Upper lobe of right lung (tissue), 1 donor: ENCODE data around the gene DCAF6. TPM values are rescaled to one million over a fixed set of nuclear protein-coding genes. Genes with fewer than 3 reads are reported as not detected.
"Not testable (repeated sequence)": the region's sequence is repeated elsewhere in the genome, so short reads cannot be mapped to it uniquely, and the experiment has no call there.

ENCODE experiments used
- ATAC-seq: fragments of 200-7000 bp; cut with Tn5 transposase; one replicate; pipeline ENCODE4 v1.9.1; 2020; ENCODE audit warnings: mild to moderate bottlenecking, moderate library complexity
- DNase-seq: peaks from one replicate; pipeline ENCODE4 v3.0.0-alpha.2; 2020
- H3K27ac ChIP-seq: fragments of 200-600 bp; one replicate; pipeline ENCODE4 v1.8.0; 2022
- H3K27me3 ChIP-seq: fragments of 200-600 bp; one replicate; pipeline ENCODE4 v1.8.0; 2022; ENCODE audit warnings: mild to moderate bottlenecking
- H3K36me3 ChIP-seq: fragments of 200-600 bp; one replicate; pipeline ENCODE4 v1.8.0; 2022
- H3K4me1 ChIP-seq: fragments of 200-600 bp; one replicate; pipeline ENCODE4 v1.8.0; 2022
- H3K4me3 ChIP-seq: fragments of 200-600 bp; one replicate; pipeline ENCODE4 v1.8.0; 2022; ENCODE audit warnings: mild to moderate bottlenecking
- H3K9me3 ChIP-seq: fragments of 200-600 bp; one replicate; pipeline ENCODE4 v1.8.0; 2022
- CTCF ChIP-seq: fragments of 200-600 bp; IDR thresholded peaks from one replicate; pipeline ENCODE4 v1.8.0; 2022; ENCODE audit warnings: antibody characterized with exemption
- intact Hi-C: fragments of 100-400 bp; cut with DNase I; formaldehyde crosslinking; loops from one replicate; pipeline ENCODE4 v1.11.0; 2022
- total RNA-seq: library from RNA; stranded (reverse); fragmentation: NEBNext Ultra II Directional; extraction: Animal tissue kit (Norgen Biotek cat#: 25700); gene quantifications from one replicate; pipeline ENCODE4 v1.2.1, GENCODE V29; 2021
- donor health status: DM: no; HTN: yes; CAD: no; lungs with severe emphysema.

DCAF6 gene
- total RNA-seq, 1 donor from 2014 or later, result 49.9 TPM

GRCh38 chr1:167924543-167925231, 11.8 kb upstream of the DCAF6 start:
- no peak for DNase-seq
- no peak for ATAC-seq
- intact Hi-C loops, result no loop called here

GRCh38 chr1:167926486-167926997, 9.9 kb upstream of the DCAF6 start:
- DNase-seq (no peak), ATAC-seq (no peak)
- no peak for TF ChIP-seq CTCF
- no peaks in the 10 kb centered on the region for H3K9me3 ChIP-seq
- no peak overlapping the region for H3K4me3 ChIP-seq
- H3K27ac ChIP-seq, result no peak overlapping the region
- intact Hi-C loops, result no loop called here
- no peaks in the 10 kb centered on the region for H3K4me1 ChIP-seq
- H3K27me3 ChIP-seq, result no peaks in the 10 kb centered on the region
- peaks cover 6% of the 10 kb centered on the region for H3K36me3 ChIP-seq

More at GRCh38 chr1:167924543-167925231, 11.8 kb upstream of the DCAF6 start:
- H3K36me3 ChIP-seq, result peaks cover 6% of the 10 kb centered on the region
- no peak overlapping the region for H3K27ac ChIP-seq
- H3K27me3 ChIP-seq, result no peaks in the 10 kb centered on the region
- no peak for TF ChIP-seq CTCF
- no peaks in the 10 kb centered on the region for H3K9me3 ChIP-seq
- H3K4me1 ChIP-seq, result no peaks in the 10 kb centered on the region
- no peak overlapping the region for H3K4me3 ChIP-seq

- intact Hi-C loops, result no loop called here
- no peak for TF ChIP-seq CTCF
- peaks cover 6% of the 10 kb centered on the region for H3K36me3 ChIP-seq
- no peak overlapping the region for H3K4me3 ChIP-seq
- no peaks in the 10 kb centered on the region for H3K4me1 ChIP-seq
- no peak overlapping the region for H3K27ac ChIP-seq
- ATAC-seq, result no peak
- no peaks in the 10 kb centered on the region for H3K9me3 ChIP-seq
- H3K27me3 ChIP-seq, result no peaks in the 10 kb centered on the region
- DNase-seq, result no peak
Measured at GRCh38 chr1:167927046-167927754, 9.3 kb upstream of the DCAF6 start.

GRCh38 chr1:167928457-167928852, 8.0 kb upstream of the DCAF6 start:
- H3K9me3 ChIP-seq, result no peaks in the 10 kb centered on the region
- no peak overlapping the region for H3K4me3 ChIP-seq
- H3K36me3 ChIP-seq, result no peaks in the 10 kb centered on the region
- intact Hi-C loops, result no loop called here
- H3K4me1 ChIP-seq, result peaks cover 3% of the 10 kb centered on the region
- no peaks in the 10 kb centered on the region for H3K27me3 ChIP-seq
- no peak for TF ChIP-seq CTCF
- no peak for DNase-seq
- no peak for ATAC-seq
- H3K27ac ChIP-seq, result no peak overlapping the region

GRCh38 chr1:167928919-167929318, 7.6 kb upstream of the DCAF6 start:
- H3K9me3 ChIP-seq, ATAC-seq, H3K4me3 ChIP-seq, H3K36me3 ChIP-seq, H3K27ac ChIP-seq, H3K27me3 ChIP-seq, H3K4me1 ChIP-seq, intact Hi-C loops: not testable (repeated sequence)
- peak; percentile 36 for DNase-seq

- DNase-seq (no peak), ATAC-seq (no peak)
- intact Hi-C loops, result no loop called here
- H3K4me3 ChIP-seq, result no peak overlapping the region
- no peaks in the 10 kb centered on the region for H3K36me3 ChIP-seq
- no peaks in the 10 kb centered on the region for H3K9me3 ChIP-seq
- no peak for TF ChIP-seq CTCF
- H3K27ac ChIP-seq, result no peak overlapping the region
- H3K27me3 ChIP-seq, result no peaks in the 10 kb centered on the region
- H3K4me1 ChIP-seq, result peaks cover 12% of the 10 kb centered on the region
Measured at GRCh38 chr1:167929725-167930124, 6.8 kb upstream of the DCAF6 start.
